NCI-H2196 (cell line): ENCODE results near the gene KCNN4.

Experiments used
- DNase-seq: peaks from one replicate; lab custom pipeline; 2025; ENCODE audit not compliant: unreplicated experiment; lab: John Stamatoyannopoulos, UW

The KCNN4 gene

DNA sequence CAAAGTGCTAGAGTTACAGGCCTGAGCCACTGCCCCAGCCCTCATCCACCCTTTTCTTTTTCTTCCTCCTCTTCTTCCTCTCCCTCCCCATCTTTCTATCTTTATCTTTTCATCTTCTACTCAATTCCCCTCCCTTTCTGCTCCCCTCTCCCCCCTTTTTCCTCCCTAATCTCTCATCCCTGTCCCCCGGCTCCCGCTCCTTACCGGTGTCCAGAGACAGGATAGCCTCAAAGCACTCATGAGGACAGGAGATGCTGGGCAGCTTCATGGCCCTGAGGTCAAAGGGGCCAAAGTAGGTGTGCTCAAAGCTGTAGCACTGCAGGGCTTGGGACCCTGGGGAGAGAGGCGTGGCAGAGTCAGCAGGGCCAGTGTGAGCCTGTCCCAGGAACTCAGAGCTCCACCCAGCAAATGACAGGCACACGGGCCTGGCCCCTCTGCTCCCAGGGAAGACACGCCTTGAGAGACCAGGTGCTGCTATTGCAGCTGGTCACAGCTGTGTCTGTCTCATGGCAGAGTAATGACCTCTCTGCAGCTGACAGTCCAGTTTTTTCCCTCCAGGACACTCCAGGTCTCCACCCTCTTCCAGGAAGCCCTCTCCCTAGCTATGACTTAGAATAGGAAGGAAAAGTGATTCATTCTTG is 18.8 kb upstream of the KCNN4 start:
- DNase-seq = no peak

DNA sequence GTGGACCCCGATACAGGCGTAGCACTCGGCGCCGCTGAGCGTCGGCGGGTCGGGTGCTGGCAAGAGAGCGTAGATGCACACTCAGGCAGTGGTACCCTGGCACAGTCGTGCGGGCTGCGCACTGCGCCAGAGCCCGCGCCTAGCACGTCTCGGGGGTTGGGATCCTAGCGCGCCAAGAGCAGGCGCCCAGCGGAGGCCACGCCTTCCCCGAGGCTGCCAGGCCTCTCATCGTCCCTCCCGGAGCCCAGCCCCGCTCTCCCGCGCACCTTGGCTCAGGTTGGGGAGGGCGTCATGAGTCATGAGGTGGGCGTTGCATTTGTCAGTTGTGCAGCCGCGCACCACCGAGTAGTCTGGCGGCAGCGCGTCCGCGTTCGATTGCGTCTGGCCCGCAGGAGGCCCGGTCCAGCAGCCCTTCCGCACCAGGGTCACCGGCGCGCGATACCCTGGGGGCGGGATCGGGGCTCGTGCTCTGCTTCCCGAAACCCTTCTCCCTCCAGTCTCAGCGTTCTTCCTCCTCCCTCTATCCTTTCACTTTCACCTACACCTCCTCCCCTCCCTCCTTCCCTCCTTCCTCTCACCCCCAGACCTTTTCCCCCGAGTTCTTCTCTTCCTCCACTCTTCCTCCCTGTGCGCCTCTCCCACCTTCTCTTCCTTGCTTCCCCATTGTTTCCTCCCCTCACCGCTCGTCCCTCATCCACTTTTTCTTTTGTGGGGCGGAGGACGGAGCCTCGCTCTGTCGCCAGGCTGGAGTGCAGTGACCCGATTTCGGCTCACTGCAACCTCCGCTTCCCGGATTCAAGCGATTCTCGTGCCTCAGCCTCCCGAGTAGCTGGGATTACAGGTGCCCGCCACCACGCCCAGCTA is 18.0 kb upstream of the KCNN4 start:
- DNase-seq = peak; percentile 94

DNA sequence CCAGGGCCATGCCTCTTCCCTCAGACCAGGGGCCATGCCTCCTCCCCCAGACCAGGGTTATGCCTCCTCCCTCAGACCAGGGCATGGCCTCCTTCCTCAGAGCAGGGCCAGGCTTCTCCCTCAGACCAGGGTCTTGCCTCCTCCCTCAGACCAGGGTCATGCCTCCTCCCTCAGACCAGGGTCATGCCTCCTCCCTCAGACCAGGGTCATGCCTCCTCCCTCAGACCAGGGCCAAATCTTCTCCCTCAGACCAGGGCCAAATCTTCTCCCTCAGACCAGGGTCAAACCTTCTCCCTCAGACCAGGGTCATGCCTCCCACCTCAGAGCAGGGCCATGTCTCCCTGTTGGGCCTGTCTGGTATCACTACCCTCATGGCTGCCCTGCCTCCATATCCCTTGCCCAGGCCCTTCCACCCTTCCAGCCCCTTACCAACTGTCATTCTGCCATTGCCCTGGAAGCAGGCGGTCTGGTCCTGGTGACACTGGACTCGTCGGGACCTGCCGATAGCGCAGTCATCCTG is 17.3 kb upstream of the KCNN4 start:
- no peak for DNase-seq

DNA sequence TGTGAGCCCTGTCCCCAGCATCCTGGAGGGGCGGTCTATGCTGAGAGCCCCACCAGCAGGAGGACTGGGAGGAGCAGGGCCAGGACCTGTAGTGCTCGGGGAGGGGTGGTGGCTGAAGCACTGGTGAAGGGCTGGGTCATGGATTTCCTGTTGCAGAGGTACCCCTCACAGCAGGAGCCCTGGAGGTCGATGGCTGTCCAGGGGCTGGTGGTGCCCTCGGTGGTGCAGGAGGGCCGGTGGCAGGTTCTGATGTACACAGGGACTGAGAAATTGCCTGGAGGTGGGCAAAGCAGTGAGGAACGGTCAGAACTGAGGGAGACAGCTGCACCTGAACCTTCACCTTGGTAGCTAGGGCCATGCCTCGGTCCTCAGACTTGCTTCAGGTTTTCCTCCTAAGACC is 16.8 kb upstream of the KCNN4 start:
- DNase-seq = no peak

DNA sequence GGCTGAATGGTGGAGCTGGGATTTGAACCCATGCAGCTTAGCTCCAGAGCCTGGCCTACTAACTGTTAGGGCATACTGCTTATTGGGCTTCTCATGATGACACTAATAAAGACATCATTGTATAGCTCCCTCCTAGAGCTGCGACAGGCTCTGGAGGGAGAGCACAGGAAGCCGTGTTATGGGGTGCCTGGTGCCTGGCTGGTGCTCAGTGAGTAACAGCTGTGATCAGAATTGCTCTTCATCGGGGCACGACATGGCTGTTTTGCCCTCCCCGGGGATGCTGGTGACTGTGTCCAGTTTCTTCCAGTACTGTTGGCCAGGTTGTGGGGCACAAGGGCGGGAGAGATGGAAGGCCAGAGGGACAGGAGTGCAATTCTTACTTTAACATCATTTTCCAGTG is 16.3 kb upstream of the KCNN4 start:
- DNase-seq = no peak

DNA sequence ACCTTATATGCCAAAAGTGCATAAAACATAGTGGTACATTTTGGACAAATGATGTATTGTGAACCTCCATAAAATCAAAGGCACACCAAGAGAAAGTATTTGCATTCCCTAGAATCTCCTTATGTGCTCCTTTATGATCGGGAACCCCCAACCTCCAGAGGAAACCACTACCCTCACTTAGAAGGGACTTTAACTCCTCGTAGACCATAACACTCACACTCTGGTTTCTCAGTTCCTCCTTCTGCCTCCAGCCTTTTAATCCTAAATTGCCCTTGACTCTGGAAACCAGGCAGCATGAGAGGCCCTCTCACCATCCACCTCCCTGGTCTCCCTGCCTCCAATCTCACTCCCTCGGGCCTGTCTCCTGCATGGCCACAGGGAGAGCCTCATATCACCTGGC is 9.8 kb upstream of the KCNN4 start:
- DNase-seq = no peak

DNA sequence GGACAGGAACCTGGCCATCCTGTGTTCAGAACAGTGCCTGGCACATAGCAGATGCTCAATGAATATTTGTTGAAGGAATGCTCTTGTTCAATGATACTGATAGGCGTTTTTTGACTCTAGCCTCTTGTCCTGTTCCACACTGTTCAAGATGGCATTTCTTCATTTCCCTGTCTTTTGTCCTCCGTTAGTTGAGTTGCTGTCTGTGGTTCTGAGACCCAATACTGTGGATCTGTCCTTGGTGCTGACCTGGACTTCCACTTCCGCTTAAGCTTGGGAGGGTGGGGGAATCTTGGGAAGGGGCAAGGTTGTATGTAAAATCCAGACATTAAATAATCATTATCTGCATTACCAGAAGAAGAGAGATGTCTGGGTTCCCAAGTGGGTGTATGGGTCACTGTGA is 8.3 kb upstream of the KCNN4 start:
- DNase-seq = no peak

DNA sequence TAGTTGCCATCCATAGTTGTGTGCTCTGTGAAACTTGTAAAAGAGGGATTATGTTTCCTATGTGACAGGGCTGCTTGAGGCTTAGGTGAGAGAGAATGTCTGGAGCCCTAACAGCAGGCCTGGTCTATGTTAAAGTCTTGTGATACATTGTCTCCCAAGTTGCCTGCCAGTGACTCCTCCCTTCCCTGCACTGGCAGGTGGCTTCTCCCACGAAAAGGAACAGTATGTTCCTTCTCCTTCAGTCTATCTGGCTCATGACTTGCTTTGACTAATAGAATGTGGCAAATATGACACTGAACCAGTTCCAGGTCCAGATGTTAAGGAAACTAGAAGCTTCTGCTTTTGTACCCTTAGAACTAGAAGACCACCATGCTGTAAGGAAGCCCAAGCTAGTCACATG is 5.9 kb upstream of the KCNN4 start:
- no peak for DNase-seq

DNA sequence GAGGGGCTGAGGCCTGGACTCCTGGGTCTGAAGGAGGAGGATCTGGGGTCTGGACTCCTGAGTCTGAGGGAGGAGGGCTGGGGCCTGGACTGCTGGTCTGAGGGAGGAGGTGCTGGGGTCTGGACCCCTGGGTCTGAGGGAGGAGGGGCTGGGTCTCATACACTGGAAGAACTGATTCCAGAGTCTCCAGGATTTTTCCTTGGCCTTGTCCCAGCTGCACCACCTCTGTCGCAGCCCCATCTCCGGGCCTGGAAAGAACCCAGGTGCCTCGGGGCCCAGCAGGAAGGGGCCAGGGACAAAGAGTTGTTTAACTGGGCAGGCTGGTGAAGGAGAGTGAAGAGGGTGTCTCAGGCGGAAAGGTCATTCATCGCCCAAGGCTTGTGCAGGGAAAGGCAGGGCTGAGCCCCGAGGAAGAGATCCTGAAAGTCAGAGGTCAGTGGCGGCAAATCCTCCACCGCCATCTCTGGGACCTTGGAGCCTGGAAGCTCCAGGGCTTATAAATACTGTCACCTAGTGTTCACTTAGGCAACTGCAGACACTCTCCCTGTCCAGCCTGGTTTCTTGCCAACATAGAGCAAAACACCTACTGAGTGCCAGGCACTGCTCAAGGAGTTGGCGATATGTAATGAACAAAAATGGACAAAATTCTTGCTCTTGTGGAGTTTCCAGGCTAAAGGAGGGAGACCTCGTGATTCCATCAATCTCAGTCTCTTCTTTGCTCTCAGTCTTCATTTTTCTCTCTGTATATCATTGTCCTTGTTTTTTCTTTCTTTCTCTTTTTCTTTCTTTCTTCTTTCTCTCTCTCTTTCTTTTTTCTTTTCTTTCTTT is 4.4 kb upstream of the KCNN4 start:
- DNase-seq = peak; percentile 88

DNA sequence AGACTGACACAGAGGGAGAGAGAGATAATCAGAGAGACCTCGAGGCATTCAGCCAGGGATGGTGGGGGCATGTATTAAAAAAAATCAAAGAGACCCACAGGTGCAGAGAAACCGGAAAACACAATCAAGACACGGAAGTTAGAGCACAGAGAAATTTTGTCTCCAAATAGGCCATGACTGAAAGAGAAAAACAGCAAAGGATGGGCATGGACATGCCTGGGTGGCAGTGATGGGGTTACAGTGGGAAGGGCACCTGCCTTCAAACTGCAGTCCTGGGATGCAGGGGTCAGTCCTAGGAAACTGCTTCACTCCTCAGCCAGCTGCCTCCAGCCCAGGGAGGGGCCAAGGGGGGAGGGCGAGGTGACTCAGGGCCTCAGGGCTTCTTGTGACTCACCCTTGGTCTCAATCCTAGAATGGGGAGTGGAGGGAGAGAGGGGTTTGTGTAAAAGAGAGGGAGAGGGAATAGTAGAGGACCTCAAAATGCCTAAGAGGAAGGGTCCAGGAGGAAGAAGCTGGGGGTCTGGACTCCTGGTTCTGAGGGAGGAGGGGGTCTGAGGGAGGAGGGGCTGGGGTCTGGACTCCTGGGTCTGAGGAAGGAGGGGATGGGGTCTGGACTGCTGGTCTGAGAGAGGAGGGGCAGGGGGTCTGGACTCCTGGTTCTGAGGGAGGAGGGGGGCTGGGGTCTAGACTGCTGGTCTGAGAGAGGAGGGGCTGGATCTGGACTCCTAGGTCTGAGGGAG is 3.6 kb upstream of the KCNN4 start:
- peak; percentile 69 for DNase-seq

DNA sequence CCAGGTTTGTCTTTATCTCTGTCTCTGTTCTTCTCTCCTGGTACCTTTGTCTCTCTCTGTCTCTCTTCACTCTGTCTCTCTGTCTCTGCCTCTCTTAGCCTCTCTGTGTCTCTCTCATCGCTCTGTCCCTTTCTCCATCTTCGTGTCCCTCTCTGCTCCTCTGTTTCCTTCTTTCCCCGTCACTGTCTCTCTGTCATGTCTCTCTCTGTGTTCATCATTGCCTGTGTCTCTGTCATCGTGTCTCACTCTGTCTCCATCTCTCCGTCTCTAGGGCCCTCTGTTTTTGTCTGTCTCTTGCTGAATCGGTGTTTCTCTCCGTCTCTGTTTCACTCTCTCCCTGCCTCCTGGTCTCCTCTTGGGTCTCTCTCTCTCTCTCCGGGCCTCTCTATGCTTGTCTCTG is 2.9 kb upstream of the KCNN4 start:
- no peak for DNase-seq

DNA sequence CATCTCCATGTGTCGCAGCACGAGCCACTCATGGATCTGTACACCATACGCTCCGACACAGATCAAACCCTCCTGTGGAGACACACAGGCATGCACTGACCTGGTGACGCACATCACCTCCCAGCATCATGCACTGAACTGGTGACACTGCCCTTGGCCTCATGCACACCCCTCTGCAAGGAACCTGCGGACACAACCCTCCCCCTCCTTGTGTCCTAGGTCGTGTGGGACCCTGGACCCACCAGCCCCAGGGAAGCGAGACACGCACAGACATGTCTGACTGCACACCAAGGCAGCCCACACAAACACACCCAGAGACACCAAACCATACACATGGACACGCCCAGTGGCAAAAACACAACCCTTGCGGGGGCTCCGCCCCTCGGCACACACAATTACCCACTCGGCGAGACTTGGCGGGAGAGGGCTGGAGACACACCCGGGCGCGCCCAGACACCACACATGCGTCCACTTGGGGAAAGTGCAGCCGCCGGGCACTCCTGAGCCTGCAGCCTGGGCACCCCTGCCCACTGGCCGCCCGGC is 2.0 kb upstream of the KCNN4 start:
- no peak for DNase-seq

DNA sequence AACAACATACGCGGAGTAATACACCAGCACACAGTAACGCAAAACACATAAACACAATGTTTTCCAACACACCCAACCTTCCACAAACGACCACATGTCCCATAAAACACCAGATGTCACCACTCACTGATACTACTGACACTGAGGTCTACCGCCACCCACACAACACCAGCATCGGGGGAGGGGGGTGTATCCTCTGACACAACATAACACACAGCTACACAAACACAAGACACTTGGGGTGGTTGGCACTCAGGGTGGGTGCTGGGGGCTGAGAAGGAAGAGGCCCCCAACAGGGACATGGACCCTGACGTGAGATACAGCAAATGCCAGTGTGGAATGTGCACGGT is 1.5 kb upstream of the KCNN4 start:
- no peak for DNase-seq

DNA sequence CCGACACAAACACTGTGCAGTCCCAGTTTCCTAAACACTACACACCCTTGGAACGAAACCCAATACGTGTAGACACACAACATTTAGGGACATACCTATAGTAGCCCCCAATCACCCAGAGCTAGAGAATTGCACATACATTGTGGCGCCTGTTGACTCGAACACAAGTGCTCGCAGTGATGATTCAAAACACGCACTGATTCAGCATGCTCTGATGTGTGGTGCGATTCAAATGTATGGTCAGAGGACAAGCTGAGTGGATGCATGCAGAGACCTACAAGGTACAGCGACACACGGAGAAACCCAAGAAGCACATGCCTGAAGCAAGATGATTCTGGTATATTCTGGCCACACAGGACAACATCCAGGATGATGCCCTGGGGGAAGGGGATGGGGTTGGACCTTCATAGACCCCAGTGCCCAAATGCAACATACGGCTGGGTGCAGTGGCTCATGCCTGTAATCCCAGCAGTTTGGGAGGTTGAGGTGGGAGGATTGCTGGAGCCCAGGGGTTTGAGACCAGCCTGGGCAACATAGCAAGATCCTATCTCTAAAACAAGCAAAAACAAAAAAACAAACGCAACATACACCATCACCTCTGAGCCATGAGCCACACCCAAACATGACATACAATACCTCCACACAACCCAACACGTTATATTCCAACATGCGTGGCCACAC is 997 bp upstream of the KCNN4 start:
- no peak for DNase-seq

DNA sequence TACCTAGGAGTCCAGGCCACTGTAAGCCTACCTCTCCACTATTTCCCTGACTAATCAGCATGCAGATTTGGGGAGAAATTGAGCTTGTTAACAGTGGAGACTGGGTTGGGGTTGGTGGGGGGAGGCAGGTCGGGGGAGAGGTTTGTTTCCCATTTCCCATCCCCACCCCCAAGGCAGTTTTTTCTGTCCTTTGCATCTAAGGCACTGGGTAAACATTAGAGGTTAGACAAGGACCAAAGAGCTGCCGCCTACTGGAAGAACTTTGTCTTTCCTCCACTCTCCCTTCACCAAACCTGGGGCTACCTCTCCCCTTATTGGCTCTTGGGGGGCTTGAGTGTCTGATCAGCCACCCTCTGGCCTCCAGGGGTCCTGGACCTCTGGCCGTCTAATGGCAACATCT is 953 bp downstream of the KCNN4 start:
- DNase-seq = no peak

DNA sequence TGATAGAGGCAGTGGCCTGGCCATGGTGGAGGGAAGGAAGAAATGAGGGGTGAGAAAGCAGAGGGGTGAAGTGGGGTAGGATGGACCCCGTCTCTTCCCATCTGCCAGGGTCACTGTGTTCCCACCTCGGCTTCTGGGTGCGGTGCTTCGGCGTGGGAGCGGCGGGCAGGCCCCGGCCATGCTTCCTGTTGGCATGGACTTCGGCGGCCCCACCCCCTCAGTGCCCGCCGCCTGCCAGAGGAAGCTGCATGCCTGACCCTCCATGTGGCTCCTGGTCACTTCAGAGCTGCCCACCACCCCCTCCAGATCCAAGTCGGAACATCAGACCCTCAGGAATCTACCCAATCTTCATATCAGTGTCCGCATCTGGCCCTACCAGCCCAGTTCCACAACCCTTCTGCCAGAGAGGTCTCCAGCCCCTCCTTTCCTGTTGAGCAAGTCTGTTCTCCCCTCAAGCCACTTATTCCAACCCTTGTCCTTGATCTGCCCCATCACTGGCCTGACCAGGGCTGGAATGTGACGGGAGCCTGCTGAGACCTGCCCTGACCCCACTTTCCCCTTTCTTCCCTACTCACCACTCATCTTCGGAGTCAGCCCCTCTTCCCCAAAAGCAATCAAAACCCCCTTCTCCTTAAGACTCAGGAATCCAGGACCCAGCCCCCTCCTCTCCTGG is 1.5 kb downstream of the KCNN4 start:
- no peak for DNase-seq

DNA sequence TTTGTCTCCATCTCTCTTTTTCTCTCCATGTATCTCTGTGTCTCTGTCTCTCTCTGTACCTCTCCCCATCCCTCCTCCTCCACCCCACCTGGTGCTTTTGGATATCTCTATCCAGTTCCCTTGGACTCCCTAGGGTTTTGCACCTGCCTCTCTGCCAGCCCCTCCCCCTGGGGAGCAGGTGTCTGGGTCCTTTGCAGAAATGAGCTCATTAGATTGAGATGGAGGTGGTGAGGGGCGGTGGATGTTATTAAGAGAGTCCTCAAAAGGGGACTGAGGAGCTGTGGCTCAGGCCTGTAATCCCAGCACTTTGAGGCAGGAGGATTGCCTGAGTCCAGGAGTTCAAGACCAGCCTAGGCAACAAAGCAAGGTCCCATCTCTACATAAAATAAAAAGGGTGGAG is 2.1 kb downstream of the KCNN4 start:
- peak; percentile 91 for DNase-seq

DNA sequence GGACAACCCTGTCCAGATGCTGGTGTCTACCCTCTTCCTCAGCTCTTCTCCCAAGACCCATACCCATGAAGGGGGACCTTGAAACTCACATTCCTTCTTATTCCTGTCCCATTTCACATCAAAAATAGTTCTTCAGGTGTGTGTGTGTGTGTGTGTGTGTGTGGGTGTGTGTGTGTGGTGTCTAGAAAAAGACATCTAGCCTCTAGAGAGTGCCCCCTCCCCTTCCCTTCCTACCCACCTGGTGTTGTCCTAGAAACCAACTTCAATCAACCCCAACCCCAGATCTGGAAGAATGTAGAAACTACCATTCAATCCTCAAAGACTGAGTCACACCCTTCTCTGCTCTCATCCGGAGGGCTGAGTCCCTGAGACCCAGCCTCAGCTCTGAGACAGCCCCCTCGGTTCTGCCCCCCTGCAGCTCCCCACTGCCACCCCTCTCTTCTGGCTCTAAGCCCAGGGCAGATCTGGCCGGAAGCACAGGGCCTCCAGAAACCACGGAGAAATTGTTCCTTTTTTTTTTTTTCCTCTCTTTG is 3.5 kb downstream of the KCNN4 start:
- DNase-seq = peak; percentile 68

DNA sequence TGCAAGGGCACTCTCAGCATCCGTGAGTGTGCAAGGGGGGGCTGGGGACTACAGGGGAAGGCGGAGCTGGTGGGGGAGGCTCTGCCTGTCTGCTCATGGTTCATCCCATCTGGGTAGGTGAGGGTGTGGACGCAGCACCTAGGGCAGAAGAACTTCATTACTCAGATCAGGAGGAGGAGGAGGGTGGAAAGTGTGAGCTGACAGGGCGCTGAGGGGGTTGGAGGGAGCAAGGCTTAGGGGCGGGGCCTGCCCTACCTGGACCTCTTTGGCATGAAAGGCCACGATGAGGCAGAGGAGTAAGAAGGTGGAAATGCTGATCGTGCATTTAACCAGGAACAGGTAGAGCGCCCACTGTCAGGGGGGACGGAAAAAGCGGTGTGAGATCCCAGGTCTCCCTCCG is 4.5 kb downstream of the KCNN4 start:
- no peak for DNase-seq
